HK-2 (cell line): ENCODE measurements around the gene SPATA17.

Source experiments
- DNase-seq: peaks from one replicate; pipeline ENCODE4 v3.0.0-alpha.2; 2018; ENCODE audit not compliant: unreplicated experiment

SPATA17 gene

GRCh38 chr1:217911908-217912307 is 280.8 kb downstream of the SPATA17 start:
- peak; percentile 8 for DNase-seq

DNA sequence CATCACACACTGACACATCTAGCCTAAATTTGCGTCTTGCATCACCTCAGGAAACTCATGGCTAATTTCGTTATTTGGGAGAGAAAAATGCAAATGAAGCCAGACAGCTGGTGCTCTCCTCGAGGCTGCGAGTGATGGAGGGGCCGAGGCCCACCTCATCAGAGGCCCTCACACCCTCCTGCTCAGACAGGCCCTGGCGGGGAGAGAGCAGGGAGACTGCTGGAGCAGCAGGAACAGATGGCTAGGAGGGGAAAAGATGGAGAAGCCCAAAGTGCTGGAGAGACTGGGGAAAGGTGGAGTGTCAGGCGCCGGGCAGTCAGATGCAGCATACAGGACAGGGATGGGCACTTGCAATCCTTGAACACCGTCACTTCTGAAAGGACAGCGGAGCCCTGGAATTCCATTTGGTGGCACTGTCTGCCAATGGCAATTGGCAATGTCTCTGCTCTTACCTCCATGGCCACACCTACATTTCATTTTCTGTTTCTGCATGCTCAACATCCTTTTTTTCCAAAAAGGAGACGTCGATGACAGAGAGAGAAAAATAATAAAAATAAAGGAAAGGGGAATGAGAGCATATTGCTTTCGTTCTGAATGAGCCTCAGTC is 286.2 kb downstream of the SPATA17 start:
- no peak for DNase-seq

- DNase-seq: no peak
These were observed 288.7 kb downstream of the SPATA17 start for GRCh38 chr1:217919683-217920388.
